HK-2 (cell line): ENCODE data around the gene ASIC3.
A peak's percentile ranks its signal among the peaks of the same experiment; 100 is the strongest.

Experiments used
- DNase-seq: peaks from one replicate; pipeline ENCODE4 v3.0.0-alpha.2; 2018; ENCODE audit not compliant: unreplicated experiment

The ASIC3 gene

GRCh38 chr7:151056666-151057505, 8.6 kb downstream of the ASIC3 start:
- DNase-seq: no peak

GRCh38 chr7:151057506-151057988, 9.2 kb downstream of the ASIC3 start, which contains the start of gene CDK5:
Gene CDK5 (minus strand): TSS chr7:151057897. CDS start chr7:151057848, 49 bp downstream.
- no peak for DNase-seq

- DNase-seq: peak; percentile 98
Observed at GRCh38 chr7:151057989-151058780, 9.9 kb downstream of the ASIC3 start.

- peak; percentile 41 for DNase-seq
Observed at GRCh38 chr7:151058781-151059366, 10.5 kb downstream of the ASIC3 start.

- peak; percentile 77 for DNase-seq
Observed at GRCh38 chr7:151059367-151060112, 11.2 kb downstream of the ASIC3 start, which contains the start of gene SLC4A2. Gene SLC4A2 (plus strand): TSS chr7:151059589. CDS start chr7:151061988, 2,399 bp downstream.

- no peak for DNase-seq
Observed at GRCh38 chr7:151060113-151060415, 11.7 kb downstream of the ASIC3 start.

GRCh38 chr7:151060416-151061212, 12.3 kb downstream of the ASIC3 start:
- peak; percentile 84 for DNase-seq

- DNase-seq: no peak
Observed at GRCh38 chr7:151061213-151062110, 13.1 kb downstream of the ASIC3 start.

GRCh38 chr7:151062111-151062398, 13.7 kb downstream of the ASIC3 start:
- no peak for DNase-seq

- peak; percentile 95 for DNase-seq
Observed at GRCh38 chr7:151062399-151063211, 14.3 kb downstream of the ASIC3 start.

GRCh38 chr7:151063212-151063561, 14.9 kb downstream of the ASIC3 start:
- DNase-seq: no peak

- no peak for DNase-seq
Observed at GRCh38 chr7:151064454-151064853, 16.1 kb downstream of the ASIC3 start.

GRCh38 chr7:151064993-151065392, 16.7 kb downstream of the ASIC3 start:
- no peak for DNase-seq

GRCh38 chr7:151065516-151065915, 17.2 kb downstream of the ASIC3 start:
- no peak for DNase-seq

- DNase-seq: no peak
Observed at GRCh38 chr7:151066273-151066974, 18.1 kb downstream of the ASIC3 start.

GRCh38 chr7:151068069-151068773, 19.9 kb downstream of the ASIC3 start:
- no peak for DNase-seq

- no peak for DNase-seq
Observed at GRCh38 chr7:151069841-151070573, 21.7 kb downstream of the ASIC3 start.
